COR-L47 (cell line): ENCODE measurements around the gene KRTAP6-2.

ENCODE experiments used
- DNase-seq: peaks from one replicate; lab custom pipeline; 2025; lab: John Stamatoyannopoulos, UW

Gene KRTAP6-2

GRCh38 chr21:30567617-30568016 is 31.1 kb downstream of the KRTAP6-2 start:
- no peak for DNase-seq

- DNase-seq: no peak
These were observed 35.1 kb downstream of the KRTAP6-2 start for GRCh38 chr21:30563630-30564029.

GRCh38 chr21:30563072-30563471 is 35.6 kb downstream of the KRTAP6-2 start:
- DNase-seq: no peak

- DNase-seq: no peak
These were observed 36.7 kb downstream of the KRTAP6-2 start for GRCh38 chr21:30561957-30562356.

GRCh38 chr21:30561264-30561895 is 37.3 kb downstream of the KRTAP6-2 start, which contains the start of gene KRTAP19-7:
Gene KRTAP19-7, minus strand, starts transcription at chr21:30561314. Its CDS starts 25 bp downstream, at chr21:30561289.
- no peak for DNase-seq

GRCh38 chr21:30555095-30555494 is 43.6 kb downstream of the KRTAP6-2 start:
- no peak for DNase-seq

- DNase-seq: no peak
These were observed 45.9 kb downstream of the KRTAP6-2 start for GRCh38 chr21:30552782-30553181.
